ENCODE data around the gene ELF2.
"Not testable (repeated sequence)": the region's sequence is repeated elsewhere in the genome, so short reads cannot be mapped to it uniquely, and the experiment has no call there.

DNA sequence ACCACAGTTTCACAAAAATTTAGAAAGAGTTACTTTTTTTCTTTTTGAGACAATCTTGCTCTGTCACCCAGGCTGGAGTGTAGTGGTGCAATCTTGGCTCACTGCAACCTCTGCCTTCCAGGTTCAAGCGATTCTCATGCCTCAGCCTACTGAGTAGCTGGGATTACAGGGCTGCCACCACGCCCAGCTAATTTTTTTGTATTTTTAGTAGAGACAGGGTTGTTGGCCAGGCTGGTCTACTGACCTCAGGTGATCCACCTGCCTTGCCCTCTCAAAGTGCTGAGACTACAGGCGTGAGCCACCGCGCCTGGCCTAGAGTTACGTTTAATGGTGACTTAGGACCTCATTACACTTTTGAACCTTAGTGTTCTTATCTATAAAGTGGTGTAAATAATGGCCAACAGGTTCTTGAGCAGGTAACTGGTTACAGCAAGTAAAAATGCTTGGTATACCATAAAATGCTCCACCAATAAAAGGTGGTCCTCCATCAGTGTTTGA, 147.1 kb downstream of the ELF2 start:
- TF ChIP-seq, protein P1, sequence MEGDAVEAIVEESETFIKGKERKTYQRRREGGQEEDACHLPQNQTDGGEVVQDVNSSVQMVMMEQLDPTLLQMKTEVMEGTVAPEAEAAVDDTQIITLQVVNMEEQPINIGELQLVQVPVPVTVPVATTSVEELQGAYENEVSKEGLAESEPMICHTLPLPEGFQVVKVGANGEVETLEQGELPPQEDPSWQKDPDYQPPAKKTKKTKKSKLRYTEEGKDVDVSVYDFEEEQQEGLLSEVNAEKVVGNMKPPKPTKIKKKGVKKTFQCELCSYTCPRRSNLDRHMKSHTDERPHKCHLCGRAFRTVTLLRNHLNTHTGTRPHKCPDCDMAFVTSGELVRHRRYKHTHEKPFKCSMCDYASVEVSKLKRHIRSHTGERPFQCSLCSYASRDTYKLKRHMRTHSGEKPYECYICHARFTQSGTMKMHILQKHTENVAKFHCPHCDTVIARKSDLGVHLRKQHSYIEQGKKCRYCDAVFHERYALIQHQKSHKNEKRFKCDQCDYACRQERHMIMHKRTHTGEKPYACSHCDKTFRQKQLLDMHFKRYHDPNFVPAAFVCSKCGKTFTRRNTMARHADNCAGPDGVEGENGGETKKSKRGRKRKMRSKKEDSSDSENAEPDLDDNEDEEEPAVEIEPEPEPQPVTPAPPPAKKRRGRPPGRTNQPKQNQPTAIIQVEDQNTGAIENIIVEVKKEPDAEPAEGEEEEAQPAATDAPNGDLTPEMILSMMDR (IDR thresholded peaks at IDR 0.05; ENCODE audit: borderline replicate concordance, extremely low read depth, low read length, poor library complexity, severe bottlenecking): not testable (repeated sequence)
- TF ChIP-seq EZH2 (IDR thresholded peaks at IDR 0.05; ENCODE audit: borderline replicate concordance, low read depth, low read length, severe bottlenecking): not testable (repeated sequence)

Measured in DND-41 (cell line).